HL-60 (cell line): ENCODE data around the gene ANAPC5.

Source experiments
- DNase-seq, 2 experiments: peaks; one replicate each; pipeline ENCODE4 v3.0.0-alpha.2; 2010 to 2020; ENCODE audit warnings: low read depth in 1 of 2, low spot score in 1 of 2
- H3K27ac ChIP-seq: fragments of 250-450 bp; sonication (Bioruptor Pico); replicated peaks from 2 replicates; pipeline ENCODE4 v1.5.1; 2020; ENCODE audit warnings: mild to moderate bottlenecking, moderate library complexity
- H3K27me3 ChIP-seq: fragments of 250-450 bp; sonication (Bioruptor Pico); 2 replicates; pipeline ENCODE4 v1.5.1; 2021; ENCODE audit warnings: mild to moderate bottlenecking, moderate library complexity; ENCODE audit not compliant: insufficient read depth, poor library complexity, severe bottlenecking
- H3K4me3 ChIP-seq: replicated peaks from 2 replicates; pipeline ENCODE4 v1.5.1; 2011; ENCODE audit warnings: mild to moderate bottlenecking, control low read depth, low read length; ENCODE audit not compliant: insufficient read depth
- GABPA ChIP-seq: IDR thresholded peaks from 2 replicates; pipeline ENCODE4 v1.6.1; 2012; ENCODE audit warnings: low read depth
- POLR2AphosphoS5 ChIP-seq: IDR thresholded peaks from 2 replicates; pipeline ENCODE4 v1.6.1; 2012; ENCODE audit warnings: low read depth
- SPI1 ChIP-seq: IDR thresholded peaks from 2 replicates; pipeline ENCODE4 v1.6.1; 2012; ENCODE audit warnings: low read depth, mild to moderate bottlenecking, borderline replicate concordance
- TF ChIP-seq, protein P1 (sequence below): IDR thresholded peaks from one replicate; pipeline ENCODE4 v1.5.1; 2011; ENCODE audit warnings: low read length, control low read depth, inconsistent platforms; ENCODE audit not compliant: insufficient read depth
- TF ChIP-seq, protein P2 (sequence below): IDR thresholded peaks from 2 replicates; pipeline ENCODE4 v1.6.1; 2012; ENCODE audit warnings: low read depth; ENCODE audit not compliant: insufficient replicate concordance

Gene ANAPC5

DNA sequence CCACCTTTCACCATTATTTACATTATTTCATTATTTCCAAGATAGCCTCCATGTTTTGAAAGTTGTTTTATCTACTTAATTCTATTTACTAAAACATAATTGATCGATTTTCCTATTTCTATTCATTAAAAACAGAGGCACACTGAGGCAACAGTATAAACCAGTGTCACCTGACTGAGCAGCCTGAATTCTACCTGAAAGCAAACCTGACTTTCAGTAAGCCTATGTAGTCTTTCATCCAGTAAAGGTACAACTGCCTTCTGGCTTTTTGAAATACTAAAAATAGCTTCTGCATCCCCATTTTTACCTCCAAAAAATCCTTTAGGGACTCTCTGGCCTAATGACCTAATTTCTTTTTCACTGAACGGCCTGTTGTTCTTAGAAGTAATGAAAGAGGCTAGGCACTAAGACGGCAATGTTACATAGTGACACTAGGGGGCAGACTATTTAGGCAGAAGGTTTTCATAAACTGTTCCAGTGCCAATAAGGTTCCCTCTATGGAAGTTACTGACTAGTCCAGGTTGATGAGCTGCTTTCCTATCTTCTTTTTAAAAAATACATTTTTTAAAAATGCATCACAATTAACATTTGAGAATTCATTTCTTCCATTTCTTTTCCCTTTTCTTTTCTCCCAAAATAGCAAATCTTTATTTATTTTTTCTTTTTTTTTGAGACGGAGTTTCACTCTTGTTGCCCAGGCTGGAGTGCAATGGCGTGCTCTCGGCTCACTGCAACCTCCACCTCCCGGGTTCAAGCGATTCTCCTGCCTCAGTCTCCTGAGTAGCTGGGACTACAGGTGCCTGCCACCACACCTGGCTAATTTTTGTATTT lies 17.5 kb downstream of the ANAPC5 start:
- Histone ChIP-seq H3K27me3 (no peaks in the 10 kb centered on the region), H3K4me3 (no peak overlapping the region), H3K27ac (no peak overlapping the region)
- peak; percentile 55 to 68 for DNase-seq
- TF ChIP-seq POLR2AphosphoS5 = no peak
- TF ChIP-seq, protein P1, sequence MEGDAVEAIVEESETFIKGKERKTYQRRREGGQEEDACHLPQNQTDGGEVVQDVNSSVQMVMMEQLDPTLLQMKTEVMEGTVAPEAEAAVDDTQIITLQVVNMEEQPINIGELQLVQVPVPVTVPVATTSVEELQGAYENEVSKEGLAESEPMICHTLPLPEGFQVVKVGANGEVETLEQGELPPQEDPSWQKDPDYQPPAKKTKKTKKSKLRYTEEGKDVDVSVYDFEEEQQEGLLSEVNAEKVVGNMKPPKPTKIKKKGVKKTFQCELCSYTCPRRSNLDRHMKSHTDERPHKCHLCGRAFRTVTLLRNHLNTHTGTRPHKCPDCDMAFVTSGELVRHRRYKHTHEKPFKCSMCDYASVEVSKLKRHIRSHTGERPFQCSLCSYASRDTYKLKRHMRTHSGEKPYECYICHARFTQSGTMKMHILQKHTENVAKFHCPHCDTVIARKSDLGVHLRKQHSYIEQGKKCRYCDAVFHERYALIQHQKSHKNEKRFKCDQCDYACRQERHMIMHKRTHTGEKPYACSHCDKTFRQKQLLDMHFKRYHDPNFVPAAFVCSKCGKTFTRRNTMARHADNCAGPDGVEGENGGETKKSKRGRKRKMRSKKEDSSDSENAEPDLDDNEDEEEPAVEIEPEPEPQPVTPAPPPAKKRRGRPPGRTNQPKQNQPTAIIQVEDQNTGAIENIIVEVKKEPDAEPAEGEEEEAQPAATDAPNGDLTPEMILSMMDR = peak; percentile 81

DNA sequence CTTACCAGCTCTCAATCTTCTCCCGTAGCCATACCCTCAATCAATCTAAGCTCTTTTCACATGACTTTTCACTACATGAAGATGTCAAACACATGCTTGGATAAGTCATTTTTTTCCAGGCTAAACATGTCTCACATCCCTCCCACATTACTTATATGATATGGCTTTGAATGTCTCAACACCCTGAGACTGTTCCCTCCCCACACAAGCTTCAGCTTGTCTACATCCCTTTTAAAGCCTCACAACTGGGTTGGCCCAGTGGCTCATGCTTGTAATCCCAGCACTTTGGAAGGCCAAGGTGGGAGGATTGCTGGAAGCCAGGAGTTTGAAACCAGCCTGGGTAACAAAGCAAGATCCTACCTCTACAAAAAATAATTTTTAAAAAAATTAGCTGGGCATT lies 18.5 kb downstream of the ANAPC5 start:
- TF ChIP-seq, protein P2, sequence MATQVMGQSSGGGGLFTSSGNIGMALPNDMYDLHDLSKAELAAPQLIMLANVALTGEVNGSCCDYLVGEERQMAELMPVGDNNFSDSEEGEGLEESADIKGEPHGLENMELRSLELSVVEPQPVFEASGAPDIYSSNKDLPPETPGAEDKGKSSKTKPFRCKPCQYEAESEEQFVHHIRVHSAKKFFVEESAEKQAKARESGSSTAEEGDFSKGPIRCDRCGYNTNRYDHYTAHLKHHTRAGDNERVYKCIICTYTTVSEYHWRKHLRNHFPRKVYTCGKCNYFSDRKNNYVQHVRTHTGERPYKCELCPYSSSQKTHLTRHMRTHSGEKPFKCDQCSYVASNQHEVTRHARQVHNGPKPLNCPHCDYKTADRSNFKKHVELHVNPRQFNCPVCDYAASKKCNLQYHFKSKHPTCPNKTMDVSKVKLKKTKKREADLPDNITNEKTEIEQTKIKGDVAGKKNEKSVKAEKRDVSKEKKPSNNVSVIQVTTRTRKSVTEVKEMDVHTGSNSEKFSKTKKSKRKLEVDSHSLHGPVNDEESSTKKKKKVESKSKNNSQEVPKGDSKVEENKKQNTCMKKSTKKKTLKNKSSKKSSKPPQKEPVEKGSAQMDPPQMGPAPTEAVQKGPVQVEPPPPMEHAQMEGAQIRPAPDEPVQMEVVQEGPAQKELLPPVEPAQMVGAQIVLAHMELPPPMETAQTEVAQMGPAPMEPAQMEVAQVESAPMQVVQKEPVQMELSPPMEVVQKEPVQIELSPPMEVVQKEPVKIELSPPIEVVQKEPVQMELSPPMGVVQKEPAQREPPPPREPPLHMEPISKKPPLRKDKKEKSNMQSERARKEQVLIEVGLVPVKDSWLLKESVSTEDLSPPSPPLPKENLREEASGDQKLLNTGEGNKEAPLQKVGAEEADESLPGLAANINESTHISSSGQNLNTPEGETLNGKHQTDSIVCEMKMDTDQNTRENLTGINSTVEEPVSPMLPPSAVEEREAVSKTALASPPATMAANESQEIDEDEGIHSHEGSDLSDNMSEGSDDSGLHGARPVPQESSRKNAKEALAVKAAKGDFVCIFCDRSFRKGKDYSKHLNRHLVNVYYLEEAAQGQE = no peak
- no peak for TF ChIP-seq SPI1
- TF ChIP-seq, protein P1 = no peak
- no peak for TF ChIP-seq GABPA
- no peak for TF ChIP-seq POLR2AphosphoS5
- DNase-seq = no peak
- Histone ChIP-seq H3K4me3 (no peak overlapping the region), H3K27ac (no peak overlapping the region), H3K27me3 (no peaks in the 10 kb centered on the region)

DNA sequence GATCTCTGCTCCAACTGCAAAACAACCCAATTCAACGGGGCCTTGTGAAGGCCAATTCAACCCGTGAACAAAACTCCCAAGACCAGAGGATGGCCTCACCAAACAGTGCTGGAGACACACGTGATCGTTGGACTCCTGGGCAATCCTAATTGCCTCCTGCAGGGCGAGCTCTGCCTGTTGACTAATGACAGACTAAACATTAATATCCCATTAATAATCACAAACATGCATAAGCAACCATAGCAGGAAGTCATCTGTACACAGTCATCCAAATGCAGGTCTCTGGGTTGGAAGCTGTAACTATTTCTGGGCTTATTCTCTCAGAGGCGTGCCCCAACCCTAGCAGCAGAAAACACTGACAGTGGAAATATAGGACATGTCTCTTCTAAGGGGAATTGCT lies 21.0 kb downstream of the ANAPC5 start:
- no peak for DNase-seq
- TF ChIP-seq SPI1 (no peak), POLR2AphosphoS5 (no peak), GABPA (no peak)
- TF ChIP-seq, protein P1 = no peak
- TF ChIP-seq, protein P2 = no peak
- H3K27ac ChIP-seq = no peak overlapping the region
- no peak overlapping the region for H3K4me3 ChIP-seq
- no peaks in the 10 kb centered on the region for H3K27me3 ChIP-seq

DNA sequence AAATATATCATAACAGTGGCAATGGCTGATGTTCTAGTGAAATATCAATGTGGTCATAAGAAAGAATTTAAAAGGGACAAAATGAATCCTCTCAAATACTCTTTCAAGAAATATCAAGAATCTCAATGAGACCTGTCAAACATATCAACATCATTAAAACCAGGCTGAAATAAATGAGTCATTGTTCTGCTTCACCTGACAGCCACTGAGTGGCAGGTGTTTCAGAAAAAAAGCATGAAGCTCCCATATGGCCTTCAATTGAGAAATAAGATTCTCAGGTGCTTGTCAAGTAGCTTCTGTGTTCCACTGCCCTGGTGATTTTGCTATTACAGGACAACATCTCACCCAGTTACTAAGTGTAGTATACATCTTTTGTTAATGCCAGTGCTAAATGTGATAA lies 21.5 kb downstream of the ANAPC5 start:
- no peak overlapping the region for H3K27ac ChIP-seq
- no peaks in the 10 kb centered on the region for H3K27me3 ChIP-seq
- no peak overlapping the region for H3K4me3 ChIP-seq
- TF ChIP-seq, protein P2 = no peak
- no peak for TF ChIP-seq POLR2AphosphoS5
- no peak for DNase-seq
